A549 (cell line): ENCODE data around the gene SRA1. TPM values are rescaled to one million over a fixed set of nuclear protein-coding genes. Genes with fewer than 3 reads are reported as not detected.

Source experiments
- ATAC-seq, 2 experiments: fragments of 200-7000 bp in 1 of 2; fragments of >200 bp in 1 of 2; cut with Nextera tagmentation in 1 of 2; cut with Tn5 transposase in 1 of 2; 3 replicates each; pipeline versions ENCODE4 v1.8.0 to v1.9.1; 2018 to 2020; ENCODE audit warnings: mild to moderate bottlenecking in 1 of 2, moderate library complexity in 1 of 2
- CTCF ChIA-PET: fragments of 300-600 bp; sonication (Branson Sonifier 250); formaldehyde crosslinking; extraction: SDS; loops from one replicate; lab custom pipeline; 2021; ENCODE audit warnings: antibody characterized with exemption, inconsistent platforms; lab: Yijun Ruan, JAX
- POLR2A ChIA-PET: fragments of 350-600 bp; formaldehyde crosslinking; extraction: SDS; loops from one replicate; lab custom pipeline; 2021; ENCODE audit warnings: antibody characterized with exemption, inconsistent platforms; lab: Yijun Ruan, JAX
- DNase-seq, 2 experiments: peaks; one replicate each; pipeline versions ENCODE4 v3.0.0 to v3.0.0-alpha.2; 2011 to 2016; ENCODE audit warnings: low read depth in 1 of 2, low spot score in 1 of 2
- FAIRE-seq: peaks from 2 replicates; lab custom pipeline; 2011; peaks lifted over from hg19 to GRCh38; lab: Jason Lieb, UNC
- H3K27ac ChIP-seq, 2 experiments: fragments of >200 bp; sonication (Bioruptor Twin); formaldehyde crosslinking; 3 replicates each; pipeline ENCODE4 v1.5.1; 2016 to 2017
- H3K4me1 ChIP-seq: fragments of >200 bp; sonication (Bioruptor Twin); formaldehyde crosslinking; 3 replicates; pipeline ENCODE4 v1.6.1; 2016
- H3K4me2 ChIP-seq: fragments of >200 bp; sonication (Bioruptor Twin); formaldehyde crosslinking; 3 replicates; pipeline ENCODE4 v1.6.1; 2016
- H3K4me3 ChIP-seq: fragments of >200 bp; sonication (Bioruptor Twin); formaldehyde crosslinking; 3 replicates; pipeline ENCODE4 v1.5.1; 2016
- H3K9me3 ChIP-seq: fragments of >200 bp; sonication (Bioruptor Twin); formaldehyde crosslinking; 3 replicates; pipeline ENCODE4 v1.6.1; 2016
- BCL3 ChIP-seq: fragments of >200 bp; sonication (Bioruptor Twin); formaldehyde crosslinking; IDR thresholded peaks from 3 replicates; pipeline ENCODE4 v1.6.1; 2016
- CEBPB ChIP-seq, 2 experiments: fragments of >200 bp in 1 of 2; sonication (Bioruptor Twin) in 1 of 2; formaldehyde crosslinking in 1 of 2; IDR thresholded peaks; 2 replicates each; pipeline ENCODE4 v1.6.1; 2012 to 2016
- E2F6 ChIP-seq: IDR thresholded peaks from 2 replicates; pipeline ENCODE4 v1.6.1; 2012; ENCODE audit warnings: low read depth, borderline replicate concordance
- EHF ChIP-seq: fragments of 250-450 bp; sonication (Bioruptor Pico); IDR thresholded peaks from 2 replicates; pipeline ENCODE4 v1.5.0; 2020; ENCODE audit warnings: mild to moderate bottlenecking
- ELK1 ChIP-seq: fragments of 150-350 bp; IDR thresholded peaks from 2 replicates; pipeline ENCODE4 v1.6.1; 2014; ENCODE audit warnings: low read depth, mild to moderate bottlenecking, low read length
- FOSL2 ChIP-seq, 2 experiments: fragments of 450-650 bp in 1 of 2; fragments of >200 bp in 1 of 2; sonication (Bioruptor Twin) in 1 of 2; formaldehyde crosslinking; IDR thresholded peaks; 2 replicates each; pipeline versions ENCODE4 v1.5.0 to v1.6.1; 2016 to 2020; ENCODE audit warnings: mild to moderate bottlenecking in 1 of 2, moderate library complexity in 1 of 2
- GATA3 ChIP-seq: IDR thresholded peaks from 2 replicates; pipeline ENCODE4 v1.6.1; 2012; ENCODE audit warnings: borderline replicate concordance
- HDAC2 ChIP-seq: fragments of 200-600 bp; sonication (generic); IDR thresholded peaks from 2 replicates; pipeline ENCODE4 v1.6.1; 2016
- HEYL ChIP-seq: fragments of 250-450 bp; sonication (Bioruptor Pico); IDR thresholded peaks from 2 replicates; pipeline ENCODE4 v1.8.0; 2021; ENCODE audit warnings: mild to moderate bottlenecking, moderate library complexity
- HOXB5 ChIP-seq: fragments of 250-450 bp; sonication (Bioruptor Pico); IDR thresholded peaks from 2 replicates; pipeline ENCODE4 v1.5.0; 2020; ENCODE audit warnings: mild to moderate bottlenecking, moderate library complexity
- JUN ChIP-seq, 2 experiments: fragments of >200 bp; sonication (Bioruptor Twin); formaldehyde crosslinking; IDR thresholded peaks; 2 replicates in 1 of 2; 3 replicates in 1 of 2; pipeline ENCODE4 v1.6.1; 2016 to 2017
- KDM5A ChIP-seq: fragments of 200-600 bp; sonication (generic); IDR thresholded peaks from 2 replicates; pipeline ENCODE4 v1.6.1; 2016; ENCODE audit warnings: antibody characterized with exemption, mild to moderate bottlenecking
- MAX ChIP-seq: IDR thresholded peaks from 2 replicates; pipeline ENCODE4 v1.6.1; 2012
- MYC ChIP-seq: IDR thresholded peaks from 2 replicates; pipeline ENCODE4 v1.6.1; 2012; ENCODE audit warnings: mild to moderate bottlenecking, inconsistent platforms, low read length, improper control_type of control experiment, borderline replicate concordance
- NPAS2 ChIP-seq: fragments of 250-450 bp; sonication (Bioruptor Pico); IDR thresholded peaks from 2 replicates; pipeline ENCODE4 v1.8.0; 2022; ENCODE audit warnings: mild to moderate bottlenecking, moderate library complexity, borderline replicate concordance
- NR3C1 ChIP-seq: fragments of >200 bp; sonication (Bioruptor Twin); formaldehyde crosslinking; IDR thresholded peaks from 3 replicates; pipeline ENCODE4 v1.6.1; 2017
- PHF8 ChIP-seq: fragments of 200-600 bp; sonication (generic); IDR thresholded peaks from 2 replicates; pipeline ENCODE4 v1.6.1; 2016; ENCODE audit warnings: low read depth, mild to moderate bottlenecking, antibody characterized with exemption, moderate library complexity, borderline replicate concordance
- POLR2AphosphoS2 ChIP-seq: conservative IDR thresholded peaks from 2 replicates; pipeline ENCODE4 v1.6.1; 2012; ENCODE audit warnings: low read length, improper control_type of control experiment, inconsistent platforms
- RCOR1 ChIP-seq: fragments of 150-350 bp; IDR thresholded peaks from 2 replicates; pipeline ENCODE4 v1.6.1; 2014; ENCODE audit warnings: antibody characterized with exemption, low read length, low read depth
- SMC3 ChIP-seq: fragments of >200 bp; sonication (Bioruptor Twin); formaldehyde crosslinking; IDR thresholded peaks from 3 replicates; pipeline ENCODE4 v1.6.1; 2018; ENCODE audit warnings: inconsistent platforms
- USF2 ChIP-seq: fragments of 450-650 bp; IDR thresholded peaks from 2 replicates; pipeline ENCODE4 v1.6.1; 2014; ENCODE audit warnings: antibody characterized with exemption
- WGBS: methylation state at CpG from one replicate; pipeline ENCODE4 v1.1.6; 2017; ENCODE audit errors: missing lambda C conversion rate; 5-methylcytosine and 5-hydroxymethylcytosine counted together
- polyA plus RNA-seq, 4 experiments: library from polyadenylated mRNA; depleted of rRNA in 3 of 4; stranded (reverse); fragments of >200 nt; fragmentation: RNase III in 1 of 4; extraction: RNeasy Plus Mini Kit Qiagen cat#74134 plus additional on column Dnase treatment in 1 of 4; gene quantifications; 2 replicates in 3 of 4; 3 replicates in 1 of 4; pipeline ENCODE4 v1.2.3, GENCODE V29; 2011 to 2017
- TF ChIP-seq, protein P1 (sequence below): fragments of 250-450 bp; sonication (Bioruptor Pico); IDR thresholded peaks from 2 replicates; pipeline ENCODE4 v1.5.0; 2021; ENCODE audit warnings: mild to moderate bottlenecking, moderate library complexity, borderline replicate concordance
- TF ChIP-seq, protein P2 (sequence below): IDR thresholded peaks from 2 replicates; pipeline ENCODE4 v1.6.1; 2012
- TF ChIP-seq, protein P3 (sequence below): fragments of >200 bp; sonication (Bioruptor Twin); formaldehyde crosslinking; IDR thresholded peaks from 2 replicates; pipeline ENCODE4 v1.6.1; 2016

The SRA1 gene
- polyA plus RNA-seq, 2 of the 4 experiments (the other 2 are of a cell fraction): 28.6 to 50.8 TPM

- peak overlapping the region; percentile 84 for H3K4me3 ChIP-seq
- POLR2A ChIA-PET: interaction anchor here (1.0 to 3.4 kb wide), 3 partner anchors 14 to 82 kb away, joined by 3 to 16 read pairs (median 3); partner anchors contain the start of genes IK and NDUFA2
- TF ChIP-seq EHF (CRISPR knock-in tag): no peak
- TF ChIP-seq, all 56 proteins: peak for 0
- ATAC-seq (no peak; a peak in 1 of 6 replicates), FAIRE-seq (no peak), DNase-seq (no peak)
- WGBS: 3% methylated on average over 13 of the region's 13 CpGs
- Histone ChIP-seq H3K4me2 (peak overlapping the region; percentile 99), H3K27ac (peak overlapping the region; percentile 88), H3K4me1 (peaks cover 18% of the 10 kb centered on the region), H3K9me3 (no peaks in the 10 kb centered on the region)
- CTCF ChIA-PET: interaction anchor here (0.9 to 3.0 kb wide), 5 partner anchors 12 to 81 kb away, joined by 3 to 11 read pairs (median 3); no protein-coding TSS in a partner anchor
Measured at GRCh38 chr5:140565024-140565779, 7.9 kb upstream of the SRA1 start.

- ChIA-PET CTCF (interaction anchor here (3.0 kb wide), 1 partner anchor 13 kb away, joined by 11 read pairs; no protein-coding TSS in a partner anchor), POLR2A (interaction anchor here (0.7 to 3.4 kb wide), 7 partner anchors 10 to 83 kb away, joined by 3 to 16 read pairs (median 3); partner anchors contain the start of genes EIF4EBP3, IK, NDUFA2 and TMCO6)
- FAIRE-seq: peak; percentile 63
- peaks cover 18% of the 10 kb centered on the region for H3K4me1 ChIP-seq
- peak; percentile 96 to 98 for DNase-seq
- peak within 1 kb of the TSS; percentile 88 for H3K27ac ChIP-seq
- under 1% methylated on average over 31 of the region's 74 CpGs for WGBS
- H3K4me3 ChIP-seq: peak within 1 kb of the TSS; percentile 84
- H3K4me2 ChIP-seq: peak within 1 kb of the TSS; percentile 99
- peak; percentile 87 to 94 for ATAC-seq
- H3K9me3 ChIP-seq: no peaks in the 10 kb centered on the region
- TF ChIP-seq E2F6 (peak; percentile 92), BCL3 (peak; percentile 87; the same call in 1 of the 3 replicates), HOXB5 (CRISPR knock-in tag) (0 out of 2 replicates have a peak, but pooled peaks have one; percentile 40), CEBPB (IDR thresholded peaks at IDR 0.05) (no peak; a peak in 1 of 4 replicates), MYC (peak; percentile 62; the same call in 1 of the 2 replicates), POLR2AphosphoS2 (no peak), USF2 (peak; percentile 90), ELK1 (peak; percentile 88), EHF (CRISPR knock-in tag) (0 out of 2 replicates have a peak, but pooled peaks have one; percentile 55), HDAC2 (no peak), RCOR1 (no peak), NR3C1 (no peak), PHF8 (peak; percentile 89; the same call in 1 of the 2 replicates), FOSL2 (IDR thresholded peaks at IDR 0.05) (no peak), FOSL2 (CRISPR knock-in tag; IDR thresholded peaks at IDR 0.05) (peak; percentile 36), JUN (IDR thresholded peaks at IDR 0.05) (peak; percentile 69 to 97; a peak in 4 of 5 replicates), HEYL (CRISPR knock-in tag) (no peak), MAX (peak; percentile 98), GATA3 (no peak), SMC3 (peak; percentile 10; the same call in 1 of the 3 replicates), NPAS2 (CRISPR knock-in tag) (peak; percentile 72; the same call in 1 of the 2 replicates), KDM5A (peak; percentile 72; the same call in 1 of the 2 replicates)
- TF ChIP-seq, protein P1, sequence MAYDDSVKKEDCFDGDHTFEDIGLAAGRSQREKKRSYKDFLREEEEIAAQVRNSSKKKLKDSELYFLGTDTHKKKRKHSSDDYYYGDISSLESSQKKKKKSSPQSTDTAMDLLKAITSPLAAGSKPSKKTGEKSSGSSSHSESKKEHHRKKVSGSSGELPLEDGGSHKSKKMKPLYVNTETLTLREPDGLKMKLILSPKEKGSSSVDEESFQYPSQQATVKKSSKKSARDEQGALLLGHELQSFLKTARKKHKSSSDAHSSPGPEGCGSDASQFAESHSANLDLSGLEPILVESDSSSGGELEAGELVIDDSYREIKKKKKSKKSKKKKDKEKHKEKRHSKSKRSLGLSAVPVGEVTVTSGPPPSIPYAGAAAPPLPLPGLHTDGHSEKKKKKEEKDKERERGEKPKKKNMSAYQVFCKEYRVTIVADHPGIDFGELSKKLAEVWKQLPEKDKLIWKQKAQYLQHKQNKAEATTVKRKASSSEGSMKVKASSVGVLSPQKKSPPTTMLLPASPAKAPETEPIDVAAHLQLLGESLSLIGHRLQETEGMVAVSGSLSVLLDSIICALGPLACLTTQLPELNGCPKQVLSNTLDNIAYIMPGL: peak; percentile 50; the same call in 1 of the 2 replicates
- TF ChIP-seq, protein P2, sequence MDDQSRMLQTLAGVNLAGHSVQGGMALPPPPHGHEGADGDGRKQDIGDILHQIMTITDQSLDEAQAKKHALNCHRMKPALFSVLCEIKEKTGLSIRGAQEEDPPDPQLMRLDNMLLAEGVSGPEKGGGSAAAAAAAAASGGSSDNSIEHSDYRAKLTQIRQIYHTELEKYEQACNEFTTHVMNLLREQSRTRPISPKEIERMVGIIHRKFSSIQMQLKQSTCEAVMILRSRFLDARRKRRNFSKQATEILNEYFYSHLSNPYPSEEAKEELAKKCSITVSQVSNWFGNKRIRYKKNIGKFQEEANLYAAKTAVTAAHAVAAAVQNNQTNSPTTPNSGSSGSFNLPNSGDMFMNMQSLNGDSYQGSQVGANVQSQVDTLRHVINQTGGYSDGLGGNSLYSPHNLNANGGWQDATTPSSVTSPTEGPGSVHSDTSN: peak; percentile 47
- TF ChIP-seq, protein P3, sequence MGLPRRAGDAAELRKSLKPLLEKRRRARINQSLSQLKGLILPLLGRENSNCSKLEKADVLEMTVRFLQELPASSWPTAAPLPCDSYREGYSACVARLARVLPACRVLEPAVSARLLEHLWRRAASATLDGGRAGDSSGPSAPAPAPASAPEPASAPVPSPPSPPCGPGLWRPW: no peak
Measured at GRCh38 chr5:140564196-140565023, 7.1 kb upstream of the SRA1 start, which contains the start of the genes APBB3 and SLC35A4. Gene APBB3, minus strand, starts transcription at chr5:140564598. Its CDS starts 353 bp downstream, at chr5:140564245. Gene SLC35A4, plus strand, starts transcription at chr5:140564828. Its CDS starts 2,342 bp downstream, at chr5:140567170.
